ENCODE results near the gene YPEL2.
A peak's percentile ranks its signal among the peaks of the same experiment; 100 is the strongest.

- TF ChIP-seq ZNF207 (IDR thresholded peaks at IDR 0.05; ENCODE audit: borderline replicate concordance): no peak
- peak; percentile 42; the same call in 1 of the 2 replicates for TF ChIP-seq POLR2AphosphoS5 (IDR thresholded peaks at IDR 0.05; ENCODE audit: low read depth, low read length)
- no peak for TF ChIP-seq CTCF (CRISPR knock-in tag; IDR thresholded peaks at IDR 0.05)
- TF ChIP-seq ZNF737 (CRISPR knock-in tag; IDR thresholded peaks at IDR 0.05; ENCODE audit: borderline replicate concordance): no peak
- TF ChIP-seq, protein P1, sequence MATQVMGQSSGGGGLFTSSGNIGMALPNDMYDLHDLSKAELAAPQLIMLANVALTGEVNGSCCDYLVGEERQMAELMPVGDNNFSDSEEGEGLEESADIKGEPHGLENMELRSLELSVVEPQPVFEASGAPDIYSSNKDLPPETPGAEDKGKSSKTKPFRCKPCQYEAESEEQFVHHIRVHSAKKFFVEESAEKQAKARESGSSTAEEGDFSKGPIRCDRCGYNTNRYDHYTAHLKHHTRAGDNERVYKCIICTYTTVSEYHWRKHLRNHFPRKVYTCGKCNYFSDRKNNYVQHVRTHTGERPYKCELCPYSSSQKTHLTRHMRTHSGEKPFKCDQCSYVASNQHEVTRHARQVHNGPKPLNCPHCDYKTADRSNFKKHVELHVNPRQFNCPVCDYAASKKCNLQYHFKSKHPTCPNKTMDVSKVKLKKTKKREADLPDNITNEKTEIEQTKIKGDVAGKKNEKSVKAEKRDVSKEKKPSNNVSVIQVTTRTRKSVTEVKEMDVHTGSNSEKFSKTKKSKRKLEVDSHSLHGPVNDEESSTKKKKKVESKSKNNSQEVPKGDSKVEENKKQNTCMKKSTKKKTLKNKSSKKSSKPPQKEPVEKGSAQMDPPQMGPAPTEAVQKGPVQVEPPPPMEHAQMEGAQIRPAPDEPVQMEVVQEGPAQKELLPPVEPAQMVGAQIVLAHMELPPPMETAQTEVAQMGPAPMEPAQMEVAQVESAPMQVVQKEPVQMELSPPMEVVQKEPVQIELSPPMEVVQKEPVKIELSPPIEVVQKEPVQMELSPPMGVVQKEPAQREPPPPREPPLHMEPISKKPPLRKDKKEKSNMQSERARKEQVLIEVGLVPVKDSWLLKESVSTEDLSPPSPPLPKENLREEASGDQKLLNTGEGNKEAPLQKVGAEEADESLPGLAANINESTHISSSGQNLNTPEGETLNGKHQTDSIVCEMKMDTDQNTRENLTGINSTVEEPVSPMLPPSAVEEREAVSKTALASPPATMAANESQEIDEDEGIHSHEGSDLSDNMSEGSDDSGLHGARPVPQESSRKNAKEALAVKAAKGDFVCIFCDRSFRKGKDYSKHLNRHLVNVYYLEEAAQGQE (IDR thresholded peaks at IDR 0.05; ENCODE audit: borderline replicate concordance in 1 of 2, low read depth in 1 of 2, low read length in 2 of 2): no peak
- no peak for TF ChIP-seq MEF2D (CRISPR knock-in tag; IDR thresholded peaks at IDR 0.05)
- peak in 1 of 2 experiments; percentile 63; a peak in 2 of 4 replicates for TF ChIP-seq POLR2A (IDR thresholded peaks at IDR 0.05; ENCODE audit: insufficient read depth in 1 of 2, low read depth in 2 of 2, low read length in 2 of 2)
- no peak; the same call in 1 of the 2 replicates for TF ChIP-seq SAFB2 (CRISPR knock-in tag; IDR thresholded peaks at IDR 0.05; ENCODE audit: borderline replicate concordance, low read depth)
- TF ChIP-seq SAP130 (CRISPR knock-in tag; IDR thresholded peaks at IDR 0.05; ENCODE audit: low read depth): peak; percentile 64; the same call in 1 of the 2 replicates
- TF ChIP-seq, protein P2, sequence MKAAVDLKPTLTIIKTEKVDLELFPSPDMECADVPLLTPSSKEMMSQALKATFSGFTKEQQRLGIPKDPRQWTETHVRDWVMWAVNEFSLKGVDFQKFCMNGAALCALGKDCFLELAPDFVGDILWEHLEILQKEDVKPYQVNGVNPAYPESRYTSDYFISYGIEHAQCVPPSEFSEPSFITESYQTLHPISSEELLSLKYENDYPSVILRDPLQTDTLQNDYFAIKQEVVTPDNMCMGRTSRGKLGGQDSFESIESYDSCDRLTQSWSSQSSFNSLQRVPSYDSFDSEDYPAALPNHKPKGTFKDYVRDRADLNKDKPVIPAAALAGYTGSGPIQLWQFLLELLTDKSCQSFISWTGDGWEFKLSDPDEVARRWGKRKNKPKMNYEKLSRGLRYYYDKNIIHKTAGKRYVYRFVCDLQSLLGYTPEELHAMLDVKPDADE (CRISPR knock-in tag; IDR thresholded peaks at IDR 0.05): no peak
- TF ChIP-seq IKZF4 (CRISPR knock-in tag; IDR thresholded peaks at IDR 0.05; ENCODE audit: borderline replicate concordance, low read depth, not compliant biosample characterization): no peak
- TF ChIP-seq SNAI1 (CRISPR knock-in tag; IDR thresholded peaks at IDR 0.05; ENCODE audit: borderline replicate concordance): no peak
Measured at GRCh38 chr17:59331129-59331928, at the start of gene YPEL2.
